ENCODE results near the gene WAPL.

GRCh38 chr10:86399879-86400704, 121.5 kb downstream of the WAPL start:
- TF ChIP-seq POLR2A (IDR thresholded peaks at IDR 0.05; ENCODE audit: low read length) (no peak), GATA1 (IDR thresholded peaks at IDR 0.05; ENCODE audit: low read depth, low read length) (no peak)
